Measurements from ENCODE around the gene MCAT. TPM values are rescaled to one million over a fixed set of nuclear protein-coding genes. Genes with fewer than 3 reads are reported as not detected.

The MCAT gene
- total RNA-seq, 4 donors from 2014 or later = 15.8 to 21.7 (median 19.2) TPM

- no peak for TF ChIP-seq POLR2A (IDR thresholded peaks at IDR 0.05)
- TF ChIP-seq CTCF (IDR thresholded peaks at IDR 0.05) = no peak
- no peak for TF ChIP-seq EP300 (IDR thresholded peaks at IDR 0.05)
- TF ChIP-seq POLR2AphosphoS5 (IDR thresholded peaks at IDR 0.05) = no peak
- H3K27ac ChIP-seq = no peak overlapping the region
- H3K4me1 ChIP-seq = no peaks in the 10 kb centered on the region
- H3K9me3 ChIP-seq = no peaks in the 10 kb centered on the region
- peaks cover 0 to 98% of the 10 kb centered on the region in 2 donors for H3K36me3 ChIP-seq
- WGBS, 2 donors (ENCODE audit: low coverage in 1 of 2) = 73 to 100% methylated on average over 2 to 6 of the region's 7 CpGs
- H3K27me3 ChIP-seq = no peaks in the 10 kb centered on the region
- ATAC-seq = no peak
- no peak overlapping the region for H3K4me3 ChIP-seq
These were observed 34.3 kb upstream of the MCAT start for GRCh38 chr22:43177479-43177878.

- no peak overlapping the region for H3K4me3 ChIP-seq
- no peaks in the 10 kb centered on the region for H3K27me3 ChIP-seq
- no peak overlapping the region for H3K27ac ChIP-seq
- H3K4me1 ChIP-seq = no peaks in the 10 kb centered on the region
- no peak for TF ChIP-seq CTCF (IDR thresholded peaks at IDR 0.05)
- no peak for TF ChIP-seq POLR2A (IDR thresholded peaks at IDR 0.05)
- TF ChIP-seq EP300 (IDR thresholded peaks at IDR 0.05) = no peak
- no peak for TF ChIP-seq POLR2AphosphoS5 (IDR thresholded peaks at IDR 0.05)
- ATAC-seq = no peak
- no peaks in the 10 kb centered on the region for H3K9me3 ChIP-seq
- 85 to 86% methylated on average over 5 to 7 of the region's 15 CpGs for WGBS, 2 donors (ENCODE audit: low coverage in 1 of 2)
- H3K36me3 ChIP-seq = peaks cover 0 to 98% of the 10 kb centered on the region in 2 donors
These were observed 32.9 kb upstream of the MCAT start for GRCh38 chr22:43176090-43176489.

- no peak for ATAC-seq
- no peak for TF ChIP-seq CTCF (IDR thresholded peaks at IDR 0.05)
- TF ChIP-seq POLR2A (IDR thresholded peaks at IDR 0.05) = no peak
- TF ChIP-seq POLR2AphosphoS5 (IDR thresholded peaks at IDR 0.05) = no peak
- TF ChIP-seq EP300 (IDR thresholded peaks at IDR 0.05) = no peak
- Histone ChIP-seq H3K4me3 (no peak overlapping the region), H3K9me3 (no peaks in the 10 kb centered on the region), H3K27ac (no peak overlapping the region), H3K27me3 (no peaks in the 10 kb centered on the region), H3K4me1 (no peaks in the 10 kb centered on the region), H3K36me3 (peaks cover 0 to 98% of the 10 kb centered on the region in 2 donors)
- WGBS, 2 donors (ENCODE audit: low coverage in 1 of 2) = 82 to 85% methylated on average over 2 of the region's 9 CpGs
These were observed 31.8 kb upstream of the MCAT start for GRCh38 chr22:43174941-43175531.

- no CpG with 5 or more reads among the region's 39 CpGs for WGBS, 2 donors (ENCODE audit: low coverage in 1 of 2)
- no peak for TF ChIP-seq EP300 (IDR thresholded peaks at IDR 0.05)
- TF ChIP-seq POLR2AphosphoS5 (IDR thresholded peaks at IDR 0.05) = no peak
- no peak for TF ChIP-seq POLR2A (IDR thresholded peaks at IDR 0.05)
- no peak for TF ChIP-seq CTCF (IDR thresholded peaks at IDR 0.05)
- Histone ChIP-seq H3K9me3 (no peaks in the 10 kb centered on the region), H3K4me1 (no peaks in the 10 kb centered on the region), H3K27me3 (no peaks in the 10 kb centered on the region), H3K4me3 (no peak overlapping the region), H3K36me3 (peaks cover 0 to 98% of the 10 kb centered on the region in 2 donors), H3K27ac (no peak overlapping the region)
- ATAC-seq = no peak
These were observed 30.9 kb upstream of the MCAT start for GRCh38 chr22:43173976-43174720.

GRCh38 chr22:43173566-43173965 is 30.4 kb upstream of the MCAT start:
- peaks cover 0 to 98% of the 10 kb centered on the region in 2 donors for H3K36me3 ChIP-seq
- H3K9me3 ChIP-seq = no peaks in the 10 kb centered on the region
- no peak overlapping the region for H3K4me3 ChIP-seq
- no peak overlapping the region for H3K27ac ChIP-seq
- no peaks in the 10 kb centered on the region for H3K27me3 ChIP-seq
- TF ChIP-seq CTCF (IDR thresholded peaks at IDR 0.05) = no peak
- ATAC-seq = no peak
- H3K4me1 ChIP-seq = no peaks in the 10 kb centered on the region
- whole genome bisulfite sequencing, 2 donors (ENCODE audit: low coverage in 1 of 2) = no CpG with 5 or more reads among the region's 9 CpGs

Measured in gastroesophageal sphincter (tissue), 4 donors.